Naive thymus-derived CD4-positive, alpha-beta T cell (primary cell): ENCODE measurements around the gene SPARCL1. TPM values are rescaled to one million over a fixed set of nuclear protein-coding genes. Genes with fewer than 3 reads are reported as not detected.

ENCODE experiments used
- ATAC-seq: fragments of 150-1000 bp; cut with Tn5 transposase; 2 replicates; pipeline ENCODE4 v1.10.0; 2021; ENCODE audit warnings: mild to moderate bottlenecking, moderate library complexity
- CTCF ChIA-PET: fragments of 350-600 bp; sonication (Branson Sonifier 250); formaldehyde crosslinking; loops from one replicate; lab custom pipeline; 2021; ENCODE audit warnings: antibody characterized with exemption; lab: Charles Lee
- POLR2A ChIA-PET: fragments of 350-600 bp; sonication (Branson Sonifier 250); formaldehyde crosslinking; loops from one replicate; lab custom pipeline; 2021; ENCODE audit warnings: antibody characterized with exemption, inconsistent platforms; lab: Charles Lee
- DNase-seq, 9 donors: peaks; one replicate each; pipeline versions ENCODE4 v3.0.0 to v3.0.0-alpha.2; 2020 to 2022; ENCODE audit warnings: mixed read lengths in 1 of 9
- H3K27ac ChIP-seq: one replicate; pipeline ENCODE4 v1.7.0; 2013; ENCODE audit warnings: mild to moderate bottlenecking, low read depth, low read length, moderate library complexity
- H3K27me3 ChIP-seq, 2 donors: one replicate each; pipeline ENCODE4 v1.7.0; 2013; ENCODE audit warnings: low read length in 2 of 2, mild to moderate bottlenecking in 2 of 2, moderate library complexity in 2 of 2; ENCODE audit not compliant: control insufficient read depth in 2 of 2, insufficient read depth in 2 of 2
- H3K36me3 ChIP-seq, 3 experiments: 1 replicate in 2 of 3; 2 replicates in 1 of 3; pipeline ENCODE4 v1.7.0; 2013; ENCODE audit warnings: low read length in 3 of 3, mild to moderate bottlenecking in 3 of 3, moderate library complexity in 1 of 3; ENCODE audit not compliant: insufficient read depth in 3 of 3, control insufficient read depth in 2 of 3
- H3K4me1 ChIP-seq, 2 donors: one replicate each; pipeline ENCODE4 v1.7.0; 2013; ENCODE audit warnings: low read length in 2 of 2, mild to moderate bottlenecking in 2 of 2, moderate library complexity in 1 of 2; ENCODE audit not compliant: control insufficient read depth in 2 of 2, insufficient read depth in 2 of 2
- H3K4me3 ChIP-seq: 2 replicates; pipeline ENCODE4 v1.7.0; 2013; ENCODE audit warnings: mild to moderate bottlenecking, low read length
- H3K9me3 ChIP-seq, 3 experiments: 1 replicate in 2 of 3; 2 replicates in 1 of 3; pipeline ENCODE4 v1.7.0; 2013; ENCODE audit warnings: low read length in 3 of 3; ENCODE audit not compliant: control insufficient read depth in 2 of 3
- H3K27ac Mint-ChIP-seq, 9 donors: one replicate each; pipeline ENCODE4 v1.8.0; 2020 to 2022; ENCODE audit warnings: mixed read lengths in 9 of 9, mild to moderate bottlenecking in 8 of 9, moderate library complexity in 5 of 9, inconsistent platforms in 2 of 9
- H3K27me3 Mint-ChIP-seq, 5 donors: one replicate each; pipeline ENCODE4 v1.8.0; 2021 to 2022; ENCODE audit warnings: mixed read lengths in 5 of 5, mild to moderate bottlenecking in 1 of 5
- H3K36me3 Mint-ChIP-seq, 5 donors: one replicate each; pipeline ENCODE4 v1.8.0; 2020 to 2022; ENCODE audit warnings: mixed read lengths in 5 of 5, mild to moderate bottlenecking in 3 of 5, inconsistent platforms in 1 of 5
- H3K4me1 Mint-ChIP-seq, 7 donors: one replicate each; pipeline ENCODE4 v1.8.0; 2020 to 2022; ENCODE audit warnings: mixed read lengths in 7 of 7, mild to moderate bottlenecking in 3 of 7, inconsistent platforms in 1 of 7
- H3K4me3 Mint-ChIP-seq, 10 donors: one replicate each; pipeline ENCODE4 v1.8.0; 2020 to 2022; ENCODE audit warnings: mild to moderate bottlenecking in 10 of 10, mixed read lengths in 10 of 10, moderate library complexity in 6 of 10, inconsistent platforms in 2 of 10
- H3K9me3 Mint-ChIP-seq, 11 donors: one replicate each; pipeline ENCODE4 v1.8.0; 2020 to 2022; ENCODE audit warnings: mixed read lengths in 11 of 11, mild to moderate bottlenecking in 4 of 11, inconsistent platforms in 1 of 11, moderate library complexity in 1 of 11
- intact Hi-C, 2 donors: fragments of 100-400 bp; cut with micrococcal nuclease; formaldehyde crosslinking; loops; one replicate each; pipeline ENCODE4 v1.15.1; 2023
- polyA plus RNA-seq, 2 donors: library from polyadenylated mRNA; unstranded; fragments of 300-500 nt; fragmentation: Illumina TruSeq; gene quantifications; one replicate each; pipeline ENCODE4 v1.2.3, GENCODE V29; 2021
- total RNA-seq, 6 experiments: library from RNA in 5 of 6; stranded (reverse) in 5 of 6; gene quantifications; 1 replicate in 5 of 6; 2 replicates in 1 of 6; pipeline ENCODE4 v1.2.3 and lab custom pipeline; 2021 to 2026

The SPARCL1 gene
- total and polyA plus RNA-seq, 7 experiments from 2014 or later: not detected

DNA sequence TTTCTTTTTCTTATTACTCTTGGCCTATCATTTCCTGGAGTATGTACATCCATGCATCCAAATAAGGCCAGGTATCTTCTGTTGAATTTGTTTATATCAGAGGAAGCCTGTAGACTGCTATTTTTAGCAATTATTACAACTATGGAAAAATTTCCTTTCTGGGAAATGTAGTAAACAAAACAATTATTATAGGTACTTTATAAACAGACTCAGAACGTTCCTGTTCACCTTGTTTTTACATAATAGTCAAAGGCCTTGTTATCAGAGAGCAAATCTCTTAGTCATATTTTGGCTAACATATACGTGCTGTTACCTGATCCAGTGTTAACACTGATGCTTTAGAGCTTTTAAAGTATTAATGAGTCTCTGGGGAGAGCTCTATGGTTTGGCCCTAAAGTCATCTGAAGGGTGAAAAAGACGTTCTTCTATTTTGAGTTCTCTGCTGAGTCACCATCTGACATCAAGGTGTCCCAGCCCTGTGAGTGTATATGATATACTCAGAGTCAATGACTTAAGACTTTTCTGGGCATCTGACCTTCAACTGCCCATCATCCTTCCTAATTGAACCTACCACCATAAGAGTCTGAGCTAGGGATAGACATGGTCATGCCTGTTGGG lies 7.3 kb downstream of the SPARCL1 start:
- no peaks in the 10 kb centered on the region for H3K4me1 Mint-ChIP-seq
- peaks cover 0 to 8% (median 0%) of the 10 kb centered on the region in 5 donors for H3K36me3 Mint-ChIP-seq
- ATAC-seq (no peak), DNase-seq (no peak)
- intact Hi-C loops: no loop called here
- POLR2A ChIA-PET: no interaction called here
- no peak overlapping the region for H3K4me3 Mint-ChIP-seq
- CTCF ChIA-PET: no interaction called here
- Histone ChIP-seq H3K4me3 (no peak overlapping the region), H3K4me1 (no peaks in the 10 kb centered on the region), H3K36me3 (no peaks in the 10 kb centered on the region), H3K27me3 (no peaks in the 10 kb centered on the region), H3K9me3 (no peaks in the 10 kb centered on the region), H3K27ac (no peak overlapping the region)
- no peak overlapping the region for H3K27ac Mint-ChIP-seq
- H3K9me3 Mint-ChIP-seq: peaks cover 2 to 34% (median 12%) of the 10 kb centered on the region in 11 donors
- H3K27me3 Mint-ChIP-seq: peaks cover 0 to 9% (median 0%) of the 10 kb centered on the region in 5 donors

GRCh38 chr4:87521319-87521718 lies 7.9 kb downstream of the SPARCL1 start:
- Histone ChIP-seq H3K4me1 (no peaks in the 10 kb centered on the region), H3K36me3 (no peaks in the 10 kb centered on the region), H3K4me3 (no peak overlapping the region), H3K9me3 (no peaks in the 10 kb centered on the region), H3K27ac (no peak overlapping the region), H3K27me3 (no peaks in the 10 kb centered on the region)
- Mint-ChIP-seq H3K36me3 (peaks cover 0 to 8% (median 0%) of the 10 kb centered on the region in 5 donors), H3K27me3 (peaks cover 0 to 9% (median 0%) of the 10 kb centered on the region in 5 donors), H3K27ac (no peak overlapping the region), H3K4me3 (no peak overlapping the region), H3K9me3 (peaks cover 2 to 34% (median 12%) of the 10 kb centered on the region in 11 donors), H3K4me1 (no peaks in the 10 kb centered on the region)
- ChIA-PET CTCF (no interaction called here), POLR2A (no interaction called here)
- intact Hi-C loops: no loop called here
- ATAC-seq (no peak), DNase-seq (no peak)

DNA sequence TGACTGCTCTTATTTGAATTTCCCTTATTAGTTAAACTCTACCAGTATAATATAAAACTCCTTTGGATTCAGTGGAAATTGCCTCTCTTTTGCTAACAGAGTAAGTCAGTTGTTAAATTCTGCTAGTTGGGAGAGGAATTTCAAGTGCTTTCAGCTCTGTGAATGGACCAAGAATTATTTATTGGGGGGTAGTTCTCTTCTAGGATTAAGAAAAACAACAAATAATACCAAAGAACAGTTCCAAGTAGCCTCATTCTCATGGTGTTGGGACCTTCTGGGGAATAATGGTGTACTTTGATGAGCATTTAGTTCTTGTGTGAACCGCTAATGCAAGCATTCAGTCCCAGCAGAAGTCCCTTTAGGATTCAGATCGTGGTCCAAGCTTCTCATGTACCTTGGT lies 11.6 kb downstream of the SPARCL1 start:
- peaks cover 0 to 14% (median 0%) of the 10 kb centered on the region in 5 donors for H3K27me3 Mint-ChIP-seq
- H3K36me3 Mint-ChIP-seq: no peaks in the 10 kb centered on the region
- H3K4me1 ChIP-seq: no peaks in the 10 kb centered on the region
- no peaks in the 10 kb centered on the region for H3K27me3 ChIP-seq
- intact Hi-C loops: loop anchor here in 1 of 2 donors (1.0 kb wide), 1 partner anchor 31 kb away; no protein-coding TSS in a partner anchor
- no peak overlapping the region for H3K4me3 Mint-ChIP-seq
- H3K36me3 ChIP-seq: no peaks in the 10 kb centered on the region
- DNase-seq (no peak), ATAC-seq (no peak)
- ChIA-PET CTCF (no interaction called here), POLR2A (no interaction called here)
- no peak overlapping the region for H3K27ac Mint-ChIP-seq
- H3K9me3 Mint-ChIP-seq: peaks cover 0 to 4% (median 0%) of the 10 kb centered on the region in 11 donors
- H3K27ac ChIP-seq: no peak overlapping the region
- H3K4me3 ChIP-seq: no peak overlapping the region
- no peaks in the 10 kb centered on the region for H3K9me3 ChIP-seq
- no peaks in the 10 kb centered on the region for H3K4me1 Mint-ChIP-seq

GRCh38 chr4:87516683-87517082 lies 12.5 kb downstream of the SPARCL1 start:
- ChIA-PET CTCF (no interaction called here), POLR2A (no interaction called here)
- no peak overlapping the region for H3K27ac ChIP-seq
- H3K4me3 Mint-ChIP-seq: no peak overlapping the region
- DNase-seq (no peak), ATAC-seq (no peak)
- H3K36me3 Mint-ChIP-seq: no peaks in the 10 kb centered on the region
- no peak overlapping the region for H3K27ac Mint-ChIP-seq
- H3K9me3 Mint-ChIP-seq: no peaks in the 10 kb centered on the region
- H3K27me3 ChIP-seq: no peaks in the 10 kb centered on the region
- no peak overlapping the region for H3K4me3 ChIP-seq
- H3K27me3 Mint-ChIP-seq: peaks cover 0 to 15% (median 0%) of the 10 kb centered on the region in 5 donors
- H3K4me1 Mint-ChIP-seq: no peaks in the 10 kb centered on the region
- H3K4me1 ChIP-seq: no peaks in the 10 kb centered on the region
- no peaks in the 10 kb centered on the region for H3K9me3 ChIP-seq
- intact Hi-C loops: loop anchor here in 1 of 2 donors (1.0 kb wide), 1 partner anchor 30 kb away; no protein-coding TSS in a partner anchor
- H3K36me3 ChIP-seq: no peaks in the 10 kb centered on the region

GRCh38 chr4:87512400-87512799 lies 16.8 kb downstream of the SPARCL1 start:
- Histone ChIP-seq H3K27ac (no peak overlapping the region), H3K27me3 (no peaks in the 10 kb centered on the region), H3K4me3 (no peak overlapping the region), H3K9me3 (no peaks in the 10 kb centered on the region), H3K36me3 (no peaks in the 10 kb centered on the region), H3K4me1 (no peaks in the 10 kb centered on the region)
- ChIA-PET CTCF (no interaction called here), POLR2A (no interaction called here)
- ATAC-seq (no peak), DNase-seq (no peak)
- intact Hi-C loops: no loop called here
- Mint-ChIP-seq H3K9me3 (peaks cover 0 to 2% (median 0%) of the 10 kb centered on the region in 11 donors), H3K27ac (no peak overlapping the region), H3K4me1 (peaks cover 0 to 2% (median 0%) of the 10 kb centered on the region in 7 donors), H3K27me3 (peaks cover 0 to 18% (median 0%) of the 10 kb centered on the region in 5 donors), H3K36me3 (no peaks in the 10 kb centered on the region), H3K4me3 (no peak overlapping the region)

GRCh38 chr4:87511500-87511899 lies 17.7 kb downstream of the SPARCL1 start:
- Mint-ChIP-seq H3K9me3 (peaks cover 0 to 2% (median 0%) of the 10 kb centered on the region in 11 donors), H3K27ac (no peak overlapping the region), H3K4me3 (no peak overlapping the region), H3K4me1 (peaks cover 0 to 2% (median 0%) of the 10 kb centered on the region in 7 donors), H3K36me3 (no peaks in the 10 kb centered on the region), H3K27me3 (peaks cover 0 to 12% (median 0%) of the 10 kb centered on the region in 5 donors)
- POLR2A ChIA-PET: no interaction called here
- no peak overlapping the region for H3K4me3 ChIP-seq
- no peaks in the 10 kb centered on the region for H3K27me3 ChIP-seq
- no peak overlapping the region for H3K27ac ChIP-seq
- intact Hi-C loops: no loop called here
- H3K36me3 ChIP-seq: no peaks in the 10 kb centered on the region
- no peak for DNase-seq
- no peaks in the 10 kb centered on the region for H3K4me1 ChIP-seq
- ATAC-seq: no peak
- no peaks in the 10 kb centered on the region for H3K9me3 ChIP-seq
- CTCF ChIA-PET: interaction anchor here (0.6 kb wide), 1 partner anchor 135 kb away, joined by 3 read pairs; no protein-coding TSS in a partner anchor

GRCh38 chr4:87510747-87511146 lies 18.4 kb downstream of the SPARCL1 start:
- no peak overlapping the region for H3K4me3 ChIP-seq
- H3K36me3 ChIP-seq: no peaks in the 10 kb centered on the region
- DNase-seq (no peak), ATAC-seq (no peak)
- no peaks in the 10 kb centered on the region for H3K36me3 Mint-ChIP-seq
- intact Hi-C loops: no loop called here
- ChIA-PET CTCF (no interaction called here), POLR2A (no interaction called here)
- no peak overlapping the region for H3K27ac ChIP-seq
- no peaks in the 10 kb centered on the region for H3K27me3 ChIP-seq
- H3K27me3 Mint-ChIP-seq: peaks cover 0 to 12% (median 0%) of the 10 kb centered on the region in 5 donors
- H3K4me1 Mint-ChIP-seq: peaks cover 0 to 2% (median 0%) of the 10 kb centered on the region in 7 donors
- no peaks in the 10 kb centered on the region for H3K4me1 ChIP-seq
- no peaks in the 10 kb centered on the region for H3K9me3 ChIP-seq
- H3K4me3 Mint-ChIP-seq: no peak overlapping the region
- peaks cover 0 to 2% (median 0%) of the 10 kb centered on the region in 11 donors for H3K9me3 Mint-ChIP-seq
- no peak overlapping the region for H3K27ac Mint-ChIP-seq
